AG09309 (cell line): ENCODE data around the gene NFIB.

Experiments used
- DNase-seq: peaks from one replicate; pipeline ENCODE4 v3.0.0-alpha.2; 2010; ENCODE audit warnings: low read depth
- H3K4me3 ChIP-seq: 2 replicates; pipeline ENCODE4 v1.5.1; 2011; ENCODE audit warnings: mild to moderate bottlenecking, low read depth, low read length, moderate library complexity; ENCODE audit not compliant: control insufficient read depth
- CTCF ChIP-seq: IDR thresholded peaks from 2 replicates; pipeline ENCODE4 v1.5.1; 2011; ENCODE audit warnings: mild to moderate bottlenecking, low read depth, low read length, inconsistent platforms; ENCODE audit not compliant: insufficient read depth, control insufficient read depth; ENCODE audit errors: missing control alignments

NFIB gene

GRCh38 chr9:14275331-14275730, 38.6 kb downstream of the NFIB start:
- DNase-seq = no peak
- TF ChIP-seq CTCF = no peak
- no peak overlapping the region for H3K4me3 ChIP-seq

- DNase-seq = no peak
- no peak for TF ChIP-seq CTCF
- no peak overlapping the region for H3K4me3 ChIP-seq
Measured at GRCh38 chr9:14273696-14274121, 40.2 kb downstream of the NFIB start.

GRCh38 chr9:14272927-14273528, 40.9 kb downstream of the NFIB start:
- DNase-seq = no peak
- TF ChIP-seq CTCF = no peak
- no peak overlapping the region for H3K4me3 ChIP-seq

- no peak overlapping the region for H3K4me3 ChIP-seq
- TF ChIP-seq CTCF = no peak
- DNase-seq = no peak
Measured at GRCh38 chr9:14271093-14271673, 42.8 kb downstream of the NFIB start.

- no peak overlapping the region for H3K4me3 ChIP-seq
- DNase-seq = no peak
- TF ChIP-seq CTCF = no peak
Measured at GRCh38 chr9:14270358-14271092, 43.4 kb downstream of the NFIB start.

- no peak overlapping the region for H3K4me3 ChIP-seq
- no peak for TF ChIP-seq CTCF
- DNase-seq = no peak
Measured at GRCh38 chr9:14269916-14270315, 44.0 kb downstream of the NFIB start.
